ENCODE results near the gene CAMK1D.
"Not testable (repeated sequence)": the region's sequence is repeated elsewhere in the genome, so short reads cannot be mapped to it uniquely, and the experiment has no call there.

The CAMK1D gene

GRCh38 chr10:12797471-12798262, 448.3 kb downstream of the CAMK1D start:
- no peak for DNase-seq (ENCODE audit: low read depth)

GRCh38 chr10:12799144-12799543, 449.8 kb downstream of the CAMK1D start:
- no peak for DNase-seq (ENCODE audit: low read depth)

GRCh38 chr10:12799714-12800113, 450.4 kb downstream of the CAMK1D start:
- no peak for DNase-seq (ENCODE audit: low read depth)

GRCh38 chr10:12800302-12800701, 451.0 kb downstream of the CAMK1D start:
- no peak for DNase-seq (ENCODE audit: low read depth)

- no peak for DNase-seq (ENCODE audit: low read depth)
Measured at GRCh38 chr10:12801214-12802087, 452.1 kb downstream of the CAMK1D start.

- no peak for DNase-seq (ENCODE audit: low read depth)
Measured at GRCh38 chr10:12803776-12804175, 454.4 kb downstream of the CAMK1D start.

GRCh38 chr10:12806228-12807095, 457.1 kb downstream of the CAMK1D start:
- no peak for DNase-seq (ENCODE audit: low read depth)

GRCh38 chr10:12807096-12807755, 457.9 kb downstream of the CAMK1D start:
- no peak for DNase-seq (ENCODE audit: low read depth)

GRCh38 chr10:12808014-12808613, 458.8 kb downstream of the CAMK1D start:
- DNase-seq (ENCODE audit: low read depth), result no peak

GRCh38 chr10:12810046-12810445, 460.7 kb downstream of the CAMK1D start:
- not testable (repeated sequence) for DNase-seq (ENCODE audit: low read depth)

- no peak for DNase-seq (ENCODE audit: low read depth)
Measured at GRCh38 chr10:12811826-12812225, 462.5 kb downstream of the CAMK1D start.

GRCh38 chr10:12812571-12812970, 463.2 kb downstream of the CAMK1D start:
- DNase-seq (ENCODE audit: low read depth), result no peak

GRCh38 chr10:12814166-12814565, 464.8 kb downstream of the CAMK1D start:
- DNase-seq (ENCODE audit: low read depth), result no peak

- DNase-seq (ENCODE audit: low read depth), result no peak
Measured at GRCh38 chr10:12819071-12819470, 469.7 kb downstream of the CAMK1D start.

GRCh38 chr10:12819656-12820055, 470.3 kb downstream of the CAMK1D start:
- no peak for DNase-seq (ENCODE audit: low read depth)

- DNase-seq (ENCODE audit: low read depth), result no peak
Measured at GRCh38 chr10:12822126-12822892, 473.0 kb downstream of the CAMK1D start.

- no peak for DNase-seq (ENCODE audit: low read depth)
Measured at GRCh38 chr10:12822893-12823170, 473.5 kb downstream of the CAMK1D start.

GRCh38 chr10:12823328-12823727, 474.0 kb downstream of the CAMK1D start:
- no peak for DNase-seq (ENCODE audit: low read depth)

- no peak for DNase-seq (ENCODE audit: low read depth)
Measured at GRCh38 chr10:12825260-12825849, 476.0 kb downstream of the CAMK1D start.

GRCh38 chr10:12826800-12827372, 477.5 kb downstream of the CAMK1D start:
- DNase-seq (ENCODE audit: low read depth), result no peak

Data from EH (cell line).